HepG2 (cell line): ENCODE data around the gene SPHK1. TPM values are rescaled to one million over a fixed set of nuclear protein-coding genes. Genes with fewer than 3 reads are reported as not detected.

Experiments used
- ARHGAP35 ChIP-seq: sonication (generic); formaldehyde crosslinking; IDR thresholded peaks from 2 replicates; pipeline ENCODE4 v1.9.0; 2022; ENCODE audit warnings: mild to moderate bottlenecking, inconsistent platforms, moderate library complexity, missing genetic modification reagents, borderline replicate concordance
- ATF1 ChIP-seq: IDR thresholded peaks from 2 replicates; pipeline ENCODE4 v1.6.1; 2016; ENCODE audit warnings: mild to moderate bottlenecking, control low read depth
- ATM ChIP-seq: fragments of 450-650 bp; IDR thresholded peaks from 2 replicates; pipeline ENCODE4 v1.7.1; 2017; ENCODE audit warnings: mild to moderate bottlenecking, borderline replicate concordance
- EP300 ChIP-seq, 3 experiments: sonication (generic) in 1 of 3; formaldehyde crosslinking in 1 of 3; IDR thresholded peaks; 2 replicates each; pipeline versions ENCODE4 v1.5.1 to v1.6.1; 2011 to 2020; ENCODE audit warnings: low read depth in 2 of 3, low read length in 2 of 3, borderline replicate concordance in 1 of 3, improper control_type of control experiment in 1 of 3, mild to moderate bottlenecking in 1 of 3, missing genetic modification reagents in 1 of 3, moderate library complexity in 1 of 3
- HNRNPLL ChIP-seq: fragments of 200-400 bp; formaldehyde crosslinking; IDR thresholded peaks from 2 replicates; pipeline ENCODE4 v1.6.1; 2017; ENCODE audit warnings: mild to moderate bottlenecking, low read depth, low read length; ENCODE audit not compliant: poor library complexity, severe bottlenecking
- IKZF1 ChIP-seq: fragments of 450-650 bp; IDR thresholded peaks from 2 replicates; pipeline ENCODE4 v1.7.1; 2016
- JUNB ChIP-seq: sonication (generic); formaldehyde crosslinking; IDR thresholded peaks from 2 replicates; pipeline ENCODE4 v1.8.0; 2022; ENCODE audit warnings: missing genetic modification reagents, mild to moderate bottlenecking, borderline replicate concordance
- MAF1 ChIP-seq: sonication (generic); formaldehyde crosslinking; IDR thresholded peaks from 2 replicates; pipeline ENCODE4 v1.5.0; 2020; ENCODE audit warnings: missing genetic modification reagents, borderline replicate concordance
- NCOA5 ChIP-seq: sonication (generic); formaldehyde crosslinking; IDR thresholded peaks from 2 replicates; pipeline ENCODE4 v1.4.0; 2020; ENCODE audit warnings: missing genetic modification reagents
- NFYB ChIP-seq: sonication (generic); formaldehyde crosslinking; IDR thresholded peaks from 2 replicates; pipeline ENCODE4 v1.4.0; 2020; ENCODE audit warnings: missing genetic modification reagents
- NR2C2 ChIP-seq: sonication (generic); formaldehyde crosslinking; IDR thresholded peaks from 2 replicates; pipeline ENCODE4 v1.4.0; 2020; ENCODE audit warnings: missing genetic modification reagents, mild to moderate bottlenecking, moderate library complexity, borderline replicate concordance
- PRMT3 ChIP-seq: sonication (generic); formaldehyde crosslinking; IDR thresholded peaks from 2 replicates; pipeline ENCODE4 v1.8.1; 2022; ENCODE audit warnings: low read depth, mild to moderate bottlenecking, moderate library complexity, missing genetic modification reagents, borderline replicate concordance
- SMAD1 ChIP-seq: sonication (generic); formaldehyde crosslinking; IDR thresholded peaks from 2 replicates; pipeline ENCODE4 v1.4.0; 2020; ENCODE audit warnings: missing genetic modification reagents, low read depth, mild to moderate bottlenecking, borderline replicate concordance
- TGIF2 ChIP-seq: IDR thresholded peaks from 2 replicates; pipeline ENCODE4 v1.6.1; 2016; ENCODE audit warnings: control low read depth, missing compliant biosample characterization
- YY1 ChIP-seq: IDR thresholded peaks from 2 replicates; pipeline ENCODE4 v1.6.1; 2011; ENCODE audit warnings: low read length, low read depth, moderate library complexity, mild to moderate bottlenecking; ENCODE audit not compliant: insufficient read depth, insufficient replicate concordance
- ZBTB3 ChIP-seq: sonication (generic); formaldehyde crosslinking; IDR thresholded peaks from 2 replicates; pipeline ENCODE4 v1.4.0; 2020; ENCODE audit warnings: low read depth, mild to moderate bottlenecking, moderate library complexity, missing genetic modification reagents, borderline replicate concordance
- ZNF331 ChIP-seq: sonication (generic); formaldehyde crosslinking; IDR thresholded peaks from 2 replicates; pipeline ENCODE4 v1.4.0; 2020; ENCODE audit warnings: missing genetic modification reagents
- ZNF367 ChIP-seq: sonication (generic); formaldehyde crosslinking; IDR thresholded peaks from 2 replicates; pipeline ENCODE4 v1.4.0; 2020; ENCODE audit warnings: missing genetic modification reagents, borderline replicate concordance
- ZNF382 ChIP-seq: sonication (generic); formaldehyde crosslinking; IDR thresholded peaks from 2 replicates; pipeline ENCODE4 v1.5.0; 2020; ENCODE audit warnings: missing genetic modification reagents, mild to moderate bottlenecking, borderline replicate concordance
- ZNF501 ChIP-seq: sonication (generic); formaldehyde crosslinking; IDR thresholded peaks from 2 replicates; pipeline ENCODE4 v1.5.1; 2020; ENCODE audit warnings: mild to moderate bottlenecking, moderate library complexity, missing genetic modification reagents
- ZNF557 ChIP-seq: sonication (generic); formaldehyde crosslinking; IDR thresholded peaks from 2 replicates; pipeline ENCODE4 v1.4.0; 2020; ENCODE audit warnings: missing genetic modification reagents
- ZNF629 ChIP-seq: sonication (generic); formaldehyde crosslinking; conservative IDR thresholded peaks from 2 replicates; pipeline ENCODE4 v1.5.0; 2020; ENCODE audit warnings: missing genetic modification reagents
- ZNF678 ChIP-seq: sonication (generic); formaldehyde crosslinking; IDR thresholded peaks from 2 replicates; pipeline ENCODE4 v1.4.0; 2020; ENCODE audit warnings: mild to moderate bottlenecking, missing genetic modification reagents
- ZNF713 ChIP-seq: sonication (generic); formaldehyde crosslinking; IDR thresholded peaks from 2 replicates; pipeline ENCODE4 v1.4.0; 2020; ENCODE audit warnings: mild to moderate bottlenecking, missing genetic modification reagents
- ZNF878 ChIP-seq: sonication (generic); formaldehyde crosslinking; IDR thresholded peaks from 2 replicates; pipeline ENCODE4 v1.8.1; 2023; ENCODE audit warnings: mild to moderate bottlenecking, missing genetic modification reagents, moderate library complexity
- ZSCAN9 ChIP-seq: IDR thresholded peaks from 2 replicates; pipeline ENCODE4 v1.6.1; 2016; ENCODE audit warnings: borderline replicate concordance
- polyA plus RNA-seq, 8 experiments: library from polyadenylated mRNA; depleted of rRNA in 3 of 8; stranded (reverse) in 7 of 8; unstranded in 1 of 8; fragments of >200 nt; fragmentation: Illumina TruSeq in 4 of 8; extraction: Trizol in 4 of 8; gene quantifications; 2 replicates each; pipeline versions ENCODE4 v1.2.1 to v1.2.3, GENCODE V29; 2011 to 2016; ENCODE audit warnings: low read depth in 4 of 8, missing spikeins in 1 of 8, mixed read lengths in 1 of 8; ENCODE audit not compliant: insufficient read depth in 1 of 8
- total RNA-seq, 5 experiments: library from RNA; depleted of rRNA; stranded (reverse); fragments of >200 nt; fragmentation: Illumina TruSeq; extraction: Trizol; gene quantifications; 2 replicates each; pipeline ENCODE4 v1.2.3, GENCODE V29; 2016; ENCODE audit warnings: low read depth in 1 of 5
- TF ChIP-seq, protein P1 (sequence below): sonication (generic); formaldehyde crosslinking; conservative IDR thresholded peaks from 2 replicates; pipeline ENCODE4 v1.8.0; 2022; ENCODE audit warnings: missing genetic modification reagents
- TF ChIP-seq, protein P2 (sequence below): sonication (generic); formaldehyde crosslinking; IDR thresholded peaks from 2 replicates; pipeline ENCODE4 v1.4.0; 2020; ENCODE audit warnings: missing genetic modification reagents

Gene SPHK1
- total and polyA plus RNA-seq, 2 of the 13 experiments (the other 11 are each of a cell fraction or from before 2014, with no cell fraction given) = 129 to 160 TPM

- no peak for TF ChIP-seq HNRNPLL
- no peak; the same call in 1 of the 2 replicates for TF ChIP-seq ATF1 (CRISPR knock-in tag)
- no peak for TF ChIP-seq ZNF557 (CRISPR knock-in tag)
- TF ChIP-seq ZNF501 (CRISPR knock-in tag) = peak; percentile 63; the same call in 1 of the 2 replicates
- TF ChIP-seq ZNF331 (CRISPR knock-in tag) = 0 out of 2 replicates have a peak, but pooled peaks have one; percentile 47
- TF ChIP-seq, protein P1, sequence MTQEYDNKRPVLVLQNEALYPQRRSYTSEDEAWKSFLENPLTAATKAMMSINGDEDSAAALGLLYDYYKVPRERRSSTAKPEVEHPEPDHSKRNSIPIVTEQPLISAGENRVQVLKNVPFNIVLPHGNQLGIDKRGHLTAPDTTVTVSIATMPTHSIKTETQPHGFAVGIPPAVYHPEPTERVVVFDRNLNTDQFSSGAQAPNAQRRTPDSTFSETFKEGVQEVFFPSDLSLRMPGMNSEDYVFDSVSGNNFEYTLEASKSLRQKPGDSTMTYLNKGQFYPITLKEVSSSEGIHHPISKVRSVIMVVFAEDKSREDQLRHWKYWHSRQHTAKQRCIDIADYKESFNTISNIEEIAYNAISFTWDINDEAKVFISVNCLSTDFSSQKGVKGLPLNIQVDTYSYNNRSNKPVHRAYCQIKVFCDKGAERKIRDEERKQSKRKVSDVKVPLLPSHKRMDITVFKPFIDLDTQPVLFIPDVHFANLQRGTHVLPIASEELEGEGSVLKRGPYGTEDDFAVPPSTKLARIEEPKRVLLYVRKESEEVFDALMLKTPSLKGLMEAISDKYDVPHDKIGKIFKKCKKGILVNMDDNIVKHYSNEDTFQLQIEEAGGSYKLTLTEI (CRISPR knock-in tag) = no peak
- no peak for TF ChIP-seq ZNF878
- TF ChIP-seq TGIF2 (CRISPR knock-in tag) = no peak; the same call in 1 of the 2 replicates
- TF ChIP-seq ZNF629 (CRISPR knock-in tag) = peak; percentile 96
- TF ChIP-seq, protein P2, sequence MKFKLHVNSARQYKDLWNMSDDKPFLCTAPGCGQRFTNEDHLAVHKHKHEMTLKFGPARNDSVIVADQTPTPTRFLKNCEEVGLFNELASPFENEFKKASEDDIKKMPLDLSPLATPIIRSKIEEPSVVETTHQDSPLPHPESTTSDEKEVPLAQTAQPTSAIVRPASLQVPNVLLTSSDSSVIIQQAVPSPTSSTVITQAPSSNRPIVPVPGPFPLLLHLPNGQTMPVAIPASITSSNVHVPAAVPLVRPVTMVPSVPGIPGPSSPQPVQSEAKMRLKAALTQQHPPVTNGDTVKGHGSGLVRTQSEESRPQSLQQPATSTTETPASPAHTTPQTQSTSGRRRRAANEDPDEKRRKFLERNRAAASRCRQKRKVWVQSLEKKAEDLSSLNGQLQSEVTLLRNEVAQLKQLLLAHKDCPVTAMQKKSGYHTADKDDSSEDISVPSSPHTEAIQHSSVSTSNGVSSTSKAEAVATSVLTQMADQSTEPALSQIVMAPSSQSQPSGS = 0 out of 2 replicates have a peak, but pooled peaks have one; percentile 18
- peak; percentile 22 for TF ChIP-seq YY1
- TF ChIP-seq ZNF713 (CRISPR knock-in tag) = no peak
- TF ChIP-seq ZNF382 (CRISPR knock-in tag) = no peak
- TF ChIP-seq JUNB (CRISPR knock-in tag) = no peak
- TF ChIP-seq ZBTB3 (CRISPR knock-in tag) = no peak
- TF ChIP-seq NCOA5 = no peak
- no peak for TF ChIP-seq ARHGAP35 (CRISPR knock-in tag)
- no peak for TF ChIP-seq IKZF1
- no peak for TF ChIP-seq ZNF367 (CRISPR knock-in tag)
- TF ChIP-seq NFYB (CRISPR knock-in tag) = no peak
- no peak for TF ChIP-seq EP300 (IDR thresholded peaks at IDR 0.05; ENCODE audit: low read depth in 2 of 2, low read length in 2 of 2)
- no peak for TF ChIP-seq EP300 (CRISPR knock-in tag; IDR thresholded peaks at IDR 0.05; ENCODE audit: borderline replicate concordance)
- TF ChIP-seq SMAD1 = no peak
- no peak for TF ChIP-seq PRMT3 (CRISPR knock-in tag)
- no peak for TF ChIP-seq ATM
- no peak for TF ChIP-seq MAF1 (CRISPR knock-in tag)
- TF ChIP-seq ZSCAN9 (CRISPR knock-in tag) = 0 out of 2 replicates have a peak, but pooled peaks have one; percentile 22
- no peak for TF ChIP-seq ZNF678 (CRISPR knock-in tag)
- no peak for TF ChIP-seq NR2C2 (CRISPR knock-in tag)
Measured at GRCh38 chr17:76408037-76408849, 23.8 kb downstream of the SPHK1 start (continued).
